GM21717 (cell line): Measurements from ENCODE around the gene MMP15.
"Not testable (repeated sequence)": the region's sequence is repeated elsewhere in the genome, so short reads cannot be mapped to it uniquely, and the experiment has no call there.

ENCODE experiments used
- ATAC-seq: cut with Tn5 transposase; IDR thresholded peaks from one replicate; pipeline ENCODE4 v1.9.1; 2021; ENCODE audit warnings: mild to moderate bottlenecking, moderate library complexity; ENCODE audit not compliant: unreplicated experiment

The MMP15 gene

DNA sequence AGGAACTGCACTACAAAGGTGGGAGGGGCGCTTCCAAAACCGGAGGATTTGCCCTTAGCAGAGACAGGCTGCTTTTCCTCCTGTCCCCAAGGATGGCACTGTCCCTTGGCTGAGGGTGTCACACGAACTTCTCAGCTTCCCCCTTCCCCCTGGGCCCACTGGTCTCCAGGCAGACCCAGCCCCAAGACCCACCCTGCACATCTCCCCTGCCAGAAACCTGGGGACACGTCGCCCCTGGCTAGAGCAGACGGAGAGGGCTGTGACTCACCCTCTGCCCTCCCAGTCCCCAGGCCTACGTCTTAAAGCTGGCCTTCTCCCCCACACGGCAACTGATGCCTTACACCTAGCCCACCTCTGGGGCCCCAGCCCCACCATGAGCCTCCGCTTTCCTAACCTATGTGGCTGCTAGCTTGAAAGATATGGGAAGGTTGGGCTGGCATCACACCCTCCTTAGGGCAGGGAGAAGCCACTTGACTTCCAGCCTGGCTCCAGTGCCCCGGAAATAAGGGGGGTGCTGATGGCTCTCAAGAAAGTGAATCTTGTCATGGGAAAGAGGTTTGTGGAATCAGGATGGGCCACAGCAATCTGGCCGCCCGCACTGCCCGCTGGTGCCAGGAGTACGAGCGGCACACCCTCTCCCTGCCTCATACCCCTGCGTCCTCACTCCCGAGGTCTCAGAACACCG lies 29.7 kb upstream of the MMP15 start:
- no peak for ATAC-seq

GRCh38 chr16:57996406-57997175 lies 29.0 kb upstream of the MMP15 start:
- ATAC-seq = no peak

DNA sequence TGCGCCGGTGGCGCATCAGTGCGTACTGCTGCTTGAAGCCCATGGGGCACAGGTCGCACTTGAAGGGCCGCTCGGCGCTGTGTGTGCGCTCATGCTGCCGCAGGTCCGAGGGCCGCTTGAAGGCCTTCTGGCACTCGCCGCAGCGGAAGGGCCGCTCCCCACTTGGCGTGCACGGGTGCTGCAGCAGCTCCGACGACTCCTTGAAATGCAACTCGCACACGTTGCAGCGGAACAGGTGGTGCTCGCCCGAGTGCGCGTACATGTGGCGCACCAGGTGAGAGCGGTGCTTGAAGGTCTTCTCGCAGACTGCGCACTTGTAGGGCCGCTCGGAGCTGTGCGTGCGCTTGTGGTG lies 28.4 kb upstream of the MMP15 start:
- ATAC-seq = no peak

- ATAC-seq = no peak
Observed at GRCh38 chr16:57997528-57998265, 27.9 kb upstream of the MMP15 start.

- ATAC-seq = no peak
Observed at GRCh38 chr16:57998486-57998885, 27.1 kb upstream of the MMP15 start.

- no peak for ATAC-seq
Observed at GRCh38 chr16:57998992-57999365, 26.6 kb upstream of the MMP15 start.

DNA sequence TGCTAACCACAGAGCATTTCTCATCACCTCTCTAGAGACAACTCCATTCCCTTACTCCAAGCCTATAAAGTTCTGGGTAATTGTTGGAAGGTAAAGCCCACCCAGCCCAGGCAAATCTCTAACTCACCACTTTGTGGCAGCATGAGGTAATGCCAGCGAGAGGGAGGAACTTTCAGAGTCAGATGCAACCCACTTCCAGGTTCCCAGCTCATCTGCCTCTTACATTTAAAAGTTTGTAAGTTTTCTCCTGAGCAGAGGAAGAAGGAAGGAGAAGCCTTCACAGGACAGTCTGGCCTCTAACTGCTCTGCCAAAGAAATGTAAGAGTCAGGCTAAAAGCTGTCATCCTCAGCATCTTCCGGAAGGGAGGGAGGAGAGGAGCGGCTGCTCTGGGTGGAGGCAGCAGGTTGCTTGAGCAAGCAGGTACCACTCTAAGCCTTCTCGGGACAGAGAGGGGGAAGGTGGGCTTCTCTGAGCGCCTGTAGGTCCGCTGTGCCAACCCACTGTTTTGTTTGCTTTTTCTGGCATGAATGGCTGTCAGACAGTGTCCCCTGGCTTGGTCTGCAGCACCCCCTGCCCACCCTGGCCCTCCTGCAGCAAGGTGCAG lies 26.1 kb upstream of the MMP15 start:
- ATAC-seq = no peak

DNA sequence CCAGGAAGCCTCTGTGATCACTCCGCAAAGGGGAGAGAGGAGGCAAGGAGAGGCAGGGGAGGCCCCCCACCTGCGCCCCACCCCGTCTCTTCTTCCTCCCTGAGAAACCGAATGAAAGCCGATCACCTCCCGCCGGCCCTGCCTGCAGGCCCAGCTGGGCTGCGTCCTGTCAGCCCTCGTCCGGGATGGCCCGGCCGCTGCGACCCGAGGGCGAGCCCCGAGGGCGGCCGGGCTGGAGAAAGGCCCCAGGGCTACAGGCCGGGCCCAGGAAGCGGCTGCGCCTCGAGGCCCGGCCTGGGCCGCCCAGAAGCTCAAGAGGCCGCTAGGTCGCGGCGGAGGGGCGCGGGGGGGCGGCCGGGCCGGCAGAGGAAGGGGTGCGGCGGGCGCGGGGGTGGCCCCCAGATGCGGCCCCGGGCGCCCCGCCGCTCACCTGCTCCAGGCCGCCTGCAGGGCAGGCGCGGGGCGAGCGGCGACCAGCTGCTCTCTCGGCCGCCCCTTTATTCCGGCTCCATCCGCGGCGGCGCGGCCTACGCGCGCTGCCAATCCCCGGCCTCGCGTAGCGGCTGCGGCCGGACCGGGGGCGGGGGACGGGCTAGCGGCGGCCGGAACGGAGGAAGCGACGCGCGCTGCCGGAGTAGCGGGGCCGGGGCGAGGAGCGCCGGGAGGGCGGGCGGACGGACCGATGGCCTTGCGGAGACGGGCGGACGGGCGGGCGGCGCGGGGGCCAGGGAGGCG lies 25.4 kb upstream of the MMP15 start, which contains the start of gene ZNF319:
TSS of gene ZNF319 (minus strand) at position 702 of the 735 bp plus-strand sequence. CDS start 2,407 bp downstream, outside the sequence.
- ATAC-seq = peak; percentile 25

- peak; percentile 82 for ATAC-seq
Observed at GRCh38 chr16:58000706-58001676, 24.6 kb upstream of the MMP15 start, which contains the start of gene USB1. USB1 (plus strand) TSS chr16:58001407; CDS start chr16:58001484, 77 bp downstream.

GRCh38 chr16:58001781-58002415 lies 23.7 kb upstream of the MMP15 start:
- ATAC-seq = no peak

DNA sequence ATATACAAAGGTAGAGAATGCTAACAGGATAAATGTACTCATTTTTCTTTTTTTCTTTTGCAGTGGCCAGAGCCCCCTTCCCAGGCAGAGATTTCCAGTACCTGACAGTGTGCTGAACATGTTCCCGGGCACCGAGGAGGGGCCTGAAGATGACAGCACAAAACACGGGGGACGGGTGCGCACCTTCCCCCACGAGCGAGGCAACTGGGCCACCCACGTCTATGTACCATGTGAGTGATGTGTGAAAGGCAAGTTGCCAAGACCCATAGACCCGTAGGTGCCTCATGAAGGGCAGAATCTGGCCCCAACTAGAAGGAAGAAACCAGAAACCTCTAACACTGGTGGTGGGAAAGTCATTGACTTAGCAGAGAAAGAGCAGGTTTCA lies 23.1 kb upstream of the MMP15 start:
- no peak for ATAC-seq

GRCh38 chr16:58002936-58003335 lies 22.6 kb upstream of the MMP15 start:
- ATAC-seq = no peak

GRCh38 chr16:58004736-58005135 lies 20.8 kb upstream of the MMP15 start:
- ATAC-seq = not testable (repeated sequence)

- no peak for ATAC-seq
Observed at GRCh38 chr16:58009856-58010416, 15.6 kb upstream of the MMP15 start.

DNA sequence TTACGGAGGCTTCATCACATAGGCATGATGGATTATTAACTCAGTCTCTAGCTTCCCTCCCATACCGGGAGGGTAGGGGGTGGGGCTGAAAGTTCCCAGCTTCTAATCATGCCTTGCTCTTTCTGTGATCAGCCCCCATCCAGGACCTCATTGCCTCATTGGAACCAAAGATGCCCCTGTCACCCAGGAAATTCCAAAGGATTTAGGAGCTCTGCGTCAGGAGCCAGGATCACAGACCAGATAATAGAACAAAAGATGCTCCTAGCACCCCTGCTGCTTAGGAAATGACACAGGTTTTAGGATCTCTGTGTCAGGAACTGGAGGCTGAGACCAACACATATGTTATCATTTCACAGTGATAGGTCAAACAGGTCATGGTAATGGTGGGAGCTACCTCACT lies 14.7 kb upstream of the MMP15 start:
- ATAC-seq = no peak

DNA sequence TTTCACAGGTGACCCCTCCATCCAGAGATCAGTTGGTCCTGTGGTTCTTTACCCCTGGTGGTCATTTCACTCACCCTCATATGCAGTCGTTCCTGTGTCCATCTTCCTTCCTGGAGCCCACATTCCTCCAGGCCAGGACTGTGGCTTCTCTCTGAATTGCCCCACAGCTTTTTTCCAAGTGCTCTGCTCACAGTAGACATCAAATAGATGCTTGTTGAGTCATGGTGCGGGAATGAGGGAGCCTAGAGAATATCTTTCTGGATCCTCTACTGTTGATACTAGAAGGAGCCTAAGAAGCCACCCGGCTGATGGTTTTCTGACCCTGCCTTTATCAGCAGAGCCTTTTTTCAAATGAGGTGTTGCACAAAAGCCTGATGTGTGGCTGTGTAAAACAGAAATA lies 13.9 kb upstream of the MMP15 start:
- ATAC-seq = no peak

DNA sequence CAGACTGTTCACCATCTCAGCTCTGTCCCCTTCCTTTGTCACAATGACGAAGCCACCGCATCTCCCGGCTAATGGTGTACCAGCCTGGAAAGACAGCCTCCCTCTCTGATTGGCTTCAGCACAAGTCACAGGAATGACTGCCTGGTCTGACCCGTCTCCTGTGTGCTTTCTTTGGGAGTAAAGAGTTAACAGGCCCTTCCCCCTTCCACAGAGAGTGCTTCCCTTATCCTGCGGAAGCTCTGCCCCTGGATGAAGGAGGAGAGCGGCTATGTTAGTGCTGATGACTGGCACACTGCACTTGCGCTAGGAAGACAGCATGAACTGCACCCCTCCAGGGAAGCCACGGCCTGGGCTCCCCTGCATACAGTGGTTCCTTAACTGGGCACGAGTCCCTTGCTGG lies 13.1 kb upstream of the MMP15 start:
- ATAC-seq = no peak

- ATAC-seq = no peak
Observed at GRCh38 chr16:58013201-58013956, 12.2 kb upstream of the MMP15 start.
